GM20000 (cell line): ENCODE measurements around the gene CACNA2D1.

Source experiments
- DNase-seq: peaks from one replicate; pipeline ENCODE4 v3.0.0; 2012; ENCODE audit warnings: low spot score
- TF ChIP-seq, protein P1 (sequence below): IDR thresholded peaks from 2 replicates; pipeline ENCODE4 v1.5.1; 2012; ENCODE audit warnings: mild to moderate bottlenecking, control low read depth; ENCODE audit errors: extremely low read depth, missing control alignments

Gene CACNA2D1

DNA sequence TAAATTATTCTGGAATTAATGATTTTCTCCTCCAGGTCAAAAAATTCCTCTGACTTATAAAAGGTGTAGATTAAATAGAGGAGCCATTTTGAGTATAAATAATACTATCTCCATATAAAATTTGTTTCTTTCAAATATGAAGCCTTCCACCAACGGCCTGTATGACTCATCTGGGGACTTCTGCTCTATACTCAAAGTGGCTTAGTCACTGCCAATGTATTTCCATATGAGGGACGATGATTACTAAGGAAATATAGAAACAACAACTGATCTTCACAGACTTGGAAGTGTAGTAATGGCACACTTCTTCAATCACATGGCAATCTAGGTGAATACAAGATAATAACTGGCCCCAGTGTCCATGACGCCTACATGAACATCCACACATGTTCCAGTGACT lies 338.1 kb downstream of the CACNA2D1 start:
- TF ChIP-seq, protein P1, sequence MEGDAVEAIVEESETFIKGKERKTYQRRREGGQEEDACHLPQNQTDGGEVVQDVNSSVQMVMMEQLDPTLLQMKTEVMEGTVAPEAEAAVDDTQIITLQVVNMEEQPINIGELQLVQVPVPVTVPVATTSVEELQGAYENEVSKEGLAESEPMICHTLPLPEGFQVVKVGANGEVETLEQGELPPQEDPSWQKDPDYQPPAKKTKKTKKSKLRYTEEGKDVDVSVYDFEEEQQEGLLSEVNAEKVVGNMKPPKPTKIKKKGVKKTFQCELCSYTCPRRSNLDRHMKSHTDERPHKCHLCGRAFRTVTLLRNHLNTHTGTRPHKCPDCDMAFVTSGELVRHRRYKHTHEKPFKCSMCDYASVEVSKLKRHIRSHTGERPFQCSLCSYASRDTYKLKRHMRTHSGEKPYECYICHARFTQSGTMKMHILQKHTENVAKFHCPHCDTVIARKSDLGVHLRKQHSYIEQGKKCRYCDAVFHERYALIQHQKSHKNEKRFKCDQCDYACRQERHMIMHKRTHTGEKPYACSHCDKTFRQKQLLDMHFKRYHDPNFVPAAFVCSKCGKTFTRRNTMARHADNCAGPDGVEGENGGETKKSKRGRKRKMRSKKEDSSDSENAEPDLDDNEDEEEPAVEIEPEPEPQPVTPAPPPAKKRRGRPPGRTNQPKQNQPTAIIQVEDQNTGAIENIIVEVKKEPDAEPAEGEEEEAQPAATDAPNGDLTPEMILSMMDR, result no peak
- DNase-seq, result no peak

DNA sequence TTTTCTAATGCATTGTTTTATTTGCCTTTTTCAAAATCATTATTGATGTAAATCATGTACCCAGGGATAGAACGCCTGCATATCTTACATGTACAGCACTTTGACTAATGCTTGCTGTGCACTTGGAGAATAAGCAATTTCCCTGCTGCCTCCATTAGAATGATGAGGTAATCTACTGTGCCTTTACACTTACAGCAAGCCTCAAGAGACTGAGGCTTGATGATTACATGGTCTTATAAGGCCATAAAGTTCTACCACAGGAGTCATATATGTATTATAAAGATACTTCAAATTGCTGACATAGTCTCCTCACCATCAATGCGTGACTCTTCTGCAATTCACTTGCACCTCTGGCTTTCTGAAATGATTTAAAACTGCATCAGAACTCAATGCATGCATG lies 345.2 kb downstream of the CACNA2D1 start:
- TF ChIP-seq, protein P1, result no peak
- DNase-seq, result no peak

DNA sequence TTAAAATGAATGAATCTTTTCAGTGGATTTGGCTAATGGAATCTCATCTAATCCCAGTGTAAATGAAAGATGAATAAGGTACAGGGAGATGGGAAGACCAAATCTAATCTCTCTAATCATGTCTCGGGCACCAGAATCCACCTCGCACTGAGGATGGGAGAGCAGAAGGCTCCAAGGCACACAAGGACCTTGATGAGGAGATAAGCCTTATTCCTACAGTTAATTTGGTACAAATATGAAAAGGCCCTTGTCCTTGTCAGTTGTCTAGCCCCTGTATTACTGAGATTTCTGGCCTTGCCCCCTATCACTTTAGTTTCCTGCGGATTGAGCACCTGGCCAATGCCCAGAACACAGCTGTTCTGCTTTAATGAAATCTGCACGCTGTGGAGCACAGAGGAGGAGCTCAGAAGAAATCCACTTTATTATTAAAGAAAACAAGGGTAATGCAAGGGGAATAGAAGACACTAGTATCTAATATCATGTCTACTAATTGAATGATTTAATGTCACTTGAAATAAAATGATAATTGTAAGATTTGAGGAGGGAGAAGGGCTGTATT lies 352.4 kb downstream of the CACNA2D1 start:
- TF ChIP-seq, protein P1, result no peak
- DNase-seq, result no peak

DNA sequence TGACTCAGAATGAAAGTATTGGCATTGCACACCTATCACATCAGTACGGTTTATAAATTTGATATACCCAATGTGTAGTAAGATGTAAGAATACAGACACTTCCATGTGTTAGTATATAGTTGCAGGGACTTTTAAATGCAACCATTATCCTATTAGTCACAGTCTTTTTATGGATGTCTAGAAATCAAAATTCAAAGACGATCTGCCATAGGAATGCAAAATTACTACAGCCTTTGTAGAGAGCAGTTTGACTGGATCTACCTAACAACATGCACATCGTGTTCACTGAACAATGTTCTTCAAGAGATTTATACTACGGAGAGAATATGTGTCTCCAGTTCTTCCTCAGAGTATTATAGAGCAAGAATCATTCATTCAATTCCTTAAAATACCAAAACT lies 356.5 kb downstream of the CACNA2D1 start:
- TF ChIP-seq, protein P1, result no peak
- no peak for DNase-seq

DNA sequence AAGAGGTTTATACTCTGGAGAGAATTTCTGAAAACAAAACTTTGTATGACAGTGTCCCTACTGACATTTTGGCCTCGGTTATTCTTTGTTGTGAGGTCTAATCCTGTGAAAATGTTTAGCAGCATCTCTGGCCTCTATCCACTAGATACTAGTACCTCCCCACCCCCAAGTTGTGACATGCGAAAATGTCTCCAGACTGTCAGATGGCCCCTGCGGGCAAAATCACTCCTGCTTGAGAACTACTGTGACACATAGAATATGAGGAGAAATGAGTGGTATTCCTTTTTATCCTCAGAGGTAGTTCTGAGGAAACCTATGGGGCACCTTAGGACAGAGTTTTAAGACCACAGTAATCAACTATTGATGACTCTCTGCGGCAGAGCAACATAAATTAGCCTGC lies 358.5 kb downstream of the CACNA2D1 start:
- TF ChIP-seq, protein P1, result no peak
- no peak for DNase-seq

DNA sequence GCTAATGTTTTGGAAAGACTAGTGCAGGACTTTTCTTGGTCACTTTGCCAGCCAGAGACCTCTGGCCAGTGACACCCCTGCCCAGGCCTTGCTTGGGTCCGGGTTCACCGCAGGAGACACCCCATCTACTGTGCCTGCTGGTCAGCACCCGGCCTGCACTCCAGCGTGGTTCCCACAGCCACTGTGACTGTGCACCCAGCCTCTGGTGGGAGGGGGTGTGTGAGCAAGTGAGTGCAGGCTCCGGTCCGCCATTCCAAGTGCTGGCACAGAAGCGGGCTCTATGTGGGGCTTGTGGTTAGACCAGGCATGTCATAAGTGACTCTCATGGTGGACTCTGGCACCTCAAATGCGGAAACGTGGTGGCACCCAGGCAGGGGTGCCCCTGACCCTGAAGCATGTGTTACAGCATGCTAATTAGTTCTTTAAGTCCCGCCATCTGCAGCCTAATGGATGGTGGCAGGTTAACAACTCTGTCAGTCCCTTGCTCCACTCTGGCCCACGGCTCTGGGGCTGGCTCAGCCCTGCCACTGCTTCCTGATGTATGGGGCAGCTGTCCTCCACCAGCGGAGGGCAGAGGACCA lies 361.8 kb downstream of the CACNA2D1 start:
- DNase-seq, result no peak
- TF ChIP-seq, protein P1, result no peak

DNA sequence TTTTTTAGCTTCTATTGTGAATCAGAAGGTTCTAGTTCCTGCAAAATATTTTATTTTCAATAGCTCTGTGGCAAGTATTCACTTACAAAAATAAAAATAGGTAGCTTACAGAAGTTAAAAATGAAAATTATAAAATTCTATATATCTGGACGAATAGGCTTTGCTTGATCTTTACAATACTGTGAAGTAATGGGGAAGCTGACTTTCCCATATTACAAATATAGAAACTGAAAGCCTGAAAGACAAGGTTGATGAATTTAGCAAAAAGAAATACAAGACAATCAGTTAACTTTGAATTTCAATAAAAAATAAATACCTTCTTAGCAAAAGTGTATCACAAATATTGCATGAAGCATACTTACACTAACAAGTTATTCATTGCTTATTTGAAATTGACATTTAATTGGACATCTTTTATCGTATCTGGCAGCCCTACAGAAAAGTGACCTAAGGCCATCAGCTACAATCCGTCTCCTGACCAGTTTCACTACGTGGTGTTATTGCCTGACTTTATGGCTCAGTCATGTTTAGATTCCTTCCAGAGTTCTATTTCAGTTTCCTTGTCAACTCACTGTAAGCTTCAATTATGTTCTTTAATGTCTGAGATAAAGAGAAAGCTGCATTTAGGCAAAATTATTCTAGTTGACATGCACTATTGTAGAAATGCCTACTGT lies 363.2 kb downstream of the CACNA2D1 start:
- TF ChIP-seq, protein P1, result no peak
- DNase-seq, result no peak
